ENCODE data around the gene PARM1.

PARM1 gene

GRCh38 chr4:75031775-75032174, 98.9 kb downstream of the PARM1 start:
- no peak for DNase-seq (ENCODE audit: low spot score)

GRCh38 chr4:75034523-75034922, 101.6 kb downstream of the PARM1 start:
- no peak for DNase-seq (ENCODE audit: low spot score)

- DNase-seq (ENCODE audit: low spot score): no peak
Observed at GRCh38 chr4:75035321-75035720, 102.4 kb downstream of the PARM1 start.

- DNase-seq (ENCODE audit: low spot score): no peak
Observed at GRCh38 chr4:75036046-75036830, 103.3 kb downstream of the PARM1 start.

- no peak for DNase-seq (ENCODE audit: low spot score)
Observed at GRCh38 chr4:75037252-75037651, 104.3 kb downstream of the PARM1 start.

GRCh38 chr4:75038376-75038775, 105.5 kb downstream of the PARM1 start:
- DNase-seq (ENCODE audit: low spot score): no peak

- no peak for DNase-seq (ENCODE audit: low spot score)
Observed at GRCh38 chr4:75040703-75041102, 107.8 kb downstream of the PARM1 start.

- no peak for DNase-seq (ENCODE audit: low spot score)
Observed at GRCh38 chr4:75042601-75043208, 109.8 kb downstream of the PARM1 start.

GRCh38 chr4:75046226-75046625, 113.3 kb downstream of the PARM1 start:
- DNase-seq (ENCODE audit: low spot score): no peak

GRCh38 chr4:75046641-75047040, 113.7 kb downstream of the PARM1 start:
- DNase-seq (ENCODE audit: low spot score): no peak

GRCh38 chr4:75048208-75048879, 115.4 kb downstream of the PARM1 start:
- DNase-seq (ENCODE audit: low spot score): no peak

- no peak for DNase-seq (ENCODE audit: low spot score)
Observed at GRCh38 chr4:75051431-75051830, 118.5 kb downstream of the PARM1 start.

GRCh38 chr4:75053352-75053751, 120.4 kb downstream of the PARM1 start:
- DNase-seq (ENCODE audit: low spot score): no peak

- DNase-seq (ENCODE audit: low spot score): no peak
Observed at GRCh38 chr4:75054078-75054477, 121.2 kb downstream of the PARM1 start.

GRCh38 chr4:75056277-75056676, 123.4 kb downstream of the PARM1 start:
- no peak for DNase-seq (ENCODE audit: low spot score)

- DNase-seq (ENCODE audit: low spot score): no peak
Observed at GRCh38 chr4:75057369-75057768, 124.5 kb downstream of the PARM1 start.

GRCh38 chr4:75058486-75058885, 125.6 kb downstream of the PARM1 start:
- DNase-seq (ENCODE audit: low spot score): no peak

- DNase-seq (ENCODE audit: low spot score): no peak
Observed at GRCh38 chr4:75063433-75063832, 130.5 kb downstream of the PARM1 start.

- DNase-seq (ENCODE audit: low spot score): no peak
Observed at GRCh38 chr4:75065909-75066308, 133.0 kb downstream of the PARM1 start.

- no peak for DNase-seq (ENCODE audit: low spot score)
Observed at GRCh38 chr4:75069493-75070074, 136.7 kb downstream of the PARM1 start.

GRCh38 chr4:75071317-75071716, 138.4 kb downstream of the PARM1 start:
- DNase-seq (ENCODE audit: low spot score): no peak

- no peak for DNase-seq (ENCODE audit: low spot score)
Observed at GRCh38 chr4:75080888-75081287, 148.0 kb downstream of the PARM1 start.

- no peak for DNase-seq (ENCODE audit: low spot score)
Observed at GRCh38 chr4:75081561-75081960, 148.6 kb downstream of the PARM1 start.

Data from ecto neural progenitor cell (in vitro differentiated cells).